Left lobe of liver (tissue), 2 donors: ENCODE data around the gene RBM47. TPM values are rescaled to one million over a fixed set of nuclear protein-coding genes. Genes with fewer than 3 reads are reported as not detected.
"Not testable (repeated sequence)": the region's sequence is repeated elsewhere in the genome, so short reads cannot be mapped to it uniquely, and the experiment has no call there.

Experiments used
- ATAC-seq: fragments of 200-7000 bp; cut with Tn5 transposase; one replicate; pipeline ENCODE4 v1.9.1; 2020; ENCODE audit warnings: mild to moderate bottlenecking, moderate library complexity
- DNase-seq: peaks from one replicate; pipeline ENCODE4 v3.0.0-alpha.2; 2020; ENCODE audit warnings: low spot score
- total RNA-seq: library from RNA; stranded (reverse); gene quantifications from one replicate; pipeline ENCODE4 v1.2.1, GENCODE V29; 2021
- donor health status: DM: no; HTN: no; CAD: no; lungs with moderate emphysema.
- donor health status: DM: no; HTN: yes; CAD: no.

RBM47 gene
- total RNA-seq, 1 donor from 2014 or later = 56.5 TPM

GRCh38 chr4:40421839-40422708 is 207.6 kb downstream of the RBM47 start:
- DNase-seq = no peak
- no peak for ATAC-seq

- ATAC-seq = peak; percentile 65
- peak; percentile 54 for DNase-seq
These were observed 210.3 kb downstream of the RBM47 start for GRCh38 chr4:40419231-40419912.

GRCh38 chr4:40418430-40419230 is 211.0 kb downstream of the RBM47 start:
- DNase-seq (peak; percentile 83), ATAC-seq (peak; percentile 75)

GRCh38 chr4:40417941-40418340 is 211.7 kb downstream of the RBM47 start:
- DNase-seq (no peak), ATAC-seq (peak; percentile 31)

- ATAC-seq = peak; percentile 66
- DNase-seq = peak; percentile 56
These were observed 215.0 kb downstream of the RBM47 start for GRCh38 chr4:40414673-40415072.

- DNase-seq = no peak
- ATAC-seq = no peak
These were observed 216.5 kb downstream of the RBM47 start for GRCh38 chr4:40412866-40413795.

- no peak for DNase-seq
These were observed 217.3 kb downstream of the RBM47 start for GRCh38 chr4:40412388-40412787.

GRCh38 chr4:40409835-40410234 is 219.8 kb downstream of the RBM47 start:
- DNase-seq = no peak
- ATAC-seq = no peak

More at GRCh38 chr4:40412388-40412787, 217.3 kb downstream of the RBM47 start:
- no peak for ATAC-seq

GRCh38 chr4:40407468-40407867 is 222.2 kb downstream of the RBM47 start:
- not testable (repeated sequence) for DNase-seq, ATAC-seq

- no peak for ATAC-seq
- no peak for DNase-seq
These were observed 223.3 kb downstream of the RBM47 start for GRCh38 chr4:40406340-40406739.

GRCh38 chr4:40405193-40405592 is 224.5 kb downstream of the RBM47 start:
- ATAC-seq = peak; percentile 68

GRCh38 chr4:40403081-40403480 is 226.6 kb downstream of the RBM47 start:
- ATAC-seq (no peak), DNase-seq (no peak)

More at GRCh38 chr4:40405193-40405592, 224.5 kb downstream of the RBM47 start:
- DNase-seq = no peak

- ATAC-seq = no peak
- DNase-seq = no peak
These were observed 227.1 kb downstream of the RBM47 start for GRCh38 chr4:40402556-40402955.

- DNase-seq (no peak), ATAC-seq (no peak)
These were observed 228.0 kb downstream of the RBM47 start for GRCh38 chr4:40401631-40402030.

- no peak for DNase-seq
- no peak for ATAC-seq
These were observed 228.6 kb downstream of the RBM47 start for GRCh38 chr4:40401096-40401495.

- ATAC-seq (no peak), DNase-seq (no peak)
These were observed 230.1 kb downstream of the RBM47 start for GRCh38 chr4:40399578-40399977.

- DNase-seq (peak; percentile 94), ATAC-seq (peak; percentile 95)
These were observed 233.5 kb downstream of the RBM47 start for GRCh38 chr4:40395908-40396793.

- DNase-seq (peak; percentile 42), ATAC-seq (peak; percentile 20)
These were observed 234.3 kb downstream of the RBM47 start for GRCh38 chr4:40395166-40395900.
